Hematopoietic multipotent progenitor cell treated with erythropoietin and hydrocortisone succinate and interleukin-3 and kit ligand, for 6 days (in vitro differentiated cells): ENCODE measurements around the gene DLGAP1.
A peak's percentile ranks its signal among the peaks of the same experiment; 100 is the strongest.

Experiments used
- DNase-seq: peaks from one replicate; pipeline ENCODE4 v3.0.0-alpha.2; 2015

The DLGAP1 gene

GRCh38 chr18:3885209-3885792 is 569.8 kb downstream of the DLGAP1 start:
- DNase-seq: peak; percentile 83

DNA sequence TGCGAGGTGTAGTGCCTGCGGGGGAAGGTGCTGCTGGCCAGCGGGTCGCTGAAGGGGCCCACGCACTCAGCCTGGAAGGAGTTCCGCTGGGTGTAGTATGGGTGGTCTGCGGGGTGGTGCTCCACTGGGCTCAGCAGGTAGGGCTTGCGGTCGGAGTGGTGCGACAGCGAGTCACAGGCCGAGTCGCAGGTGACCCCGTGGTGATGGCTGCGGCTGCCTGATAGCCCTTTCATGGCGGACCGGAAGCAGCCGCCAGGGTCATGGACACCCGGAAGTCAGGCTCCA is 575.3 kb downstream of the DLGAP1 start:
- no peak for DNase-seq

DNA sequence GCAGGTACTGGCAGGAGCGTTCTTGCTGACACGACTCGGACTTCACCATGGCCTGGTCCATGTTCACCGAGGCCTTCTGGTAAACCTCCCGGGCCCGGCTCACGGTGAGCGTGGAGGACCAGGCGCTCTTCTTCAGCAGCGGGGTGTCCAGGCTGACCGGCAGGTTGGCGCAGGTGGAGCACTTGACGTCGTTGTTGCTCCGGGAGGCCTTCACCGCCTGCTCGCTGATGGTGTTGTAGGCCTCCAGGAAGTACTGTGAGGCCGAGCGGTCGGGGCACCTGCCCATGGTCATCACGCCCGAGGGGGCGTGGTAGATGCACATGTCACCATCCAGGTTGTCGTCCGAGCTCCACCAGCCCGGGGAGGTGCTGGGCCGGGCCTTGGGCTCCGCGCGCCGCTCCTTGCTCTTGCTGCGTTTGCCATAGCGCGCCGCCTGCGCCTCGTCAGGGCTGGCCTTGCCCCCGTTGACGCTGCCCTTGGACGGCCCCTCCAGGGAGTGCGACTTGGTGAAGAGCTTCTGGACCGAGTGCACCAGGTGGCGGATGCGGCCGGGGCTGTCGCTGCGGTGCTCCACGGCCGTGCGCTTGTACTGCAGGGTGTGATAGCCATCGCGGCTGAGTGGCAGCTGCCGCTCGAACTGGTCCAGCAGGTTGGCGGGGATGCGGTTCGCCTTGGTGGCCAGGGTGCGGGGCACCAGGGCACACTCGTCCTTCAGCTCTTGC is 575.8 kb downstream of the DLGAP1 start:
- DNase-seq: no peak

DNA sequence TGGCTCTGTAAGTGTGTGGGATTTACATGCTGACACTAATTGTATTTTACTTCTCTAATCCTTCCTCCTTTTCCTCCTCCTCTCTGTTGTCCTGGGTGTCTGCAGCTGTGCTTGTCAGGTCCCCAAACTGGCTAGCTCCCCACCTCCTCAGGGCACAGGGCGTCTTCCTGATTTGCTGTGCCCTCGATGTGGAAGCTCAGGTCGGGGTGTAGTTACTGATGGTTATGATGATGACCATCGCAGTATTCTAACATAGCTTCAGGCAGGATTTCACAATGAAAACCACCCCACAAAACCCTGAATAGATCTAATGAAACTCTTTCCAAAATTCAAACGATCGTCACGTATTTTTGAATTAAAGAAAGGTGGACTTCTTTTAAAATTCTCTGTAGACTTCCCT is 576.7 kb downstream of the DLGAP1 start:
- DNase-seq: peak; percentile 51

- peak; percentile 76 for DNase-seq
Measured at GRCh38 chr18:3877678-3878077, 577.4 kb downstream of the DLGAP1 start.

GRCh38 chr18:3875961-3876360 is 579.1 kb downstream of the DLGAP1 start:
- peak; percentile 32 for DNase-seq

DNA sequence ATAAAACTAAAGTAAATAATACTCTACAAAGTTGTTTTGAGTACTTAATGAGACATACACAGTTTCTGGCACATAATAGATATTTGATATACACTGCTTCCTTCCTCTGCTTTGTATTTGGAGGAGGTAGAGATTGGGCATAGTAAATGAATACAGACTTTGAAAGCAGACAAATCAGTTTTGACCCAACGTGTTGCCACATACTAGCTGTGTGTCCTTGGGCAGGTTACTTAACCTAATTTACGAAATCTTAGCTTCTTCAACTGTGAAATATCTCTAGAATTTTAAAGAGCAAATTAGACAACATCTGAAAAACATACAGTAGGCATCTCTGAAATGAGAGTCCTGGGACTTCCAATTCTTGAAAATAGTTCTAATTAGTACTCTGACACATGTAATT is 579.7 kb downstream of the DLGAP1 start:
- peak; percentile 29 for DNase-seq

GRCh38 chr18:3874581-3874980 is 580.5 kb downstream of the DLGAP1 start:
- no peak for DNase-seq

- no peak for DNase-seq
Measured at GRCh38 chr18:3874125-3874524, 581.0 kb downstream of the DLGAP1 start.

DNA sequence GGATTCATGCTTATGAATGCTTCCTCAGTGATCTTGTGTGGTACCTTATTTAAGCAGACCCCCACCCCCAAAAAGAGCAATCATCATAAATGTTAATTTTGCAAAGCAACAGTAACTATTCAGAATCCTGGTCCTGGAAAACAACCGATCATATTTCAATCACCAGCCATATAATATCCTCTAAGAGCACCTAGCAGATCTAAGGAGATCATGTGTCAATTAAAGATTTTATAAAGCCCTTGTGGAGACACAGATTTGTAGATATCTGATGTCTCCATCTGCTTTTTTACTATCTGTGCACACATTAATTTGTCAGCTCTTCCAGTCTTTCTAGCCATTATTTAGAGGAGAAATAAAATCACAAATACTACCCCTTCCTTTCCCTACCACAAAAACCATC is 581.4 kb downstream of the DLGAP1 start:
- DNase-seq: no peak

- DNase-seq: no peak
Measured at GRCh38 chr18:3873211-3873610, 581.9 kb downstream of the DLGAP1 start.

DNA sequence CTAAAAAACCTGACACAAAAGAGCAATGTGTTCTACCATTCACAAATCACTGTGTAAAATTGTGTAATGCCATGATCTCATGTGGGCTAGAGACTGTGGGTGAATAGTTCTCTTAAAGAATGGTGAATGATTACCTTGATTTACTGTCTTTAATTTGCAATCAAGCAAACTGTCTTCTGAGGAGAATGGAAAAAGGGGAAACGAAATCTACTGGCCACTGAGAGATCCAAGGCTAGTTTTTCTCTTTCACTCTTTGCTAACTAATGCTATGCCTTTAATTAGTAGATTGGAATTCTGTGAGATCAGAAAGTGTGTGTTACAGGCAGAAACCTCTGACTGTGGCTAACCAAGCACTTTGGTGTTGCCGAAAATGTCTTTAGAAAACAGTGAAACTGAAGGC is 582.5 kb downstream of the DLGAP1 start:
- DNase-seq: no peak

- DNase-seq: no peak
Measured at GRCh38 chr18:3871687-3872086, 583.4 kb downstream of the DLGAP1 start.

GRCh38 chr18:3870914-3871313 is 584.2 kb downstream of the DLGAP1 start:
- DNase-seq: no peak

DNA sequence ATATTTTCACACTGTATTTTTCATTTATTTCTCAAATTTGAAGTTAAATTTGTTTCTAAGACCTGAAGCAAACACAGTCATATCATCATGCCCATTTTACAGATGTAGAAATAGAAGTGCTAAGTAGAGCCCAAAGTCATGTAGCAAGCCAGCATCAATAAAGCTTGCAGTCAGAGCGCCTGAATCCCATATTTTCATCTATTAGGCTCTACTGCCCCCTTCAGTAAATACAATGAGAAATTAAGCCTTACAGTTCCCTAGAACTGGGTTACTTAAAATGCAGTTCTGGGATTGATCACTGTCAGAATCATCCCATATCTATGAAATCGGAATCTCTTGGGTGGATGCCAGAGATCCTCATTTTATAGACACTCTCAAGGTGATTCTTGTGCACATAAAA is 585.3 kb downstream of the DLGAP1 start:
- peak; percentile 80 for DNase-seq

GRCh38 chr18:3867864-3868311 is 587.2 kb downstream of the DLGAP1 start:
- DNase-seq: no peak

DNA sequence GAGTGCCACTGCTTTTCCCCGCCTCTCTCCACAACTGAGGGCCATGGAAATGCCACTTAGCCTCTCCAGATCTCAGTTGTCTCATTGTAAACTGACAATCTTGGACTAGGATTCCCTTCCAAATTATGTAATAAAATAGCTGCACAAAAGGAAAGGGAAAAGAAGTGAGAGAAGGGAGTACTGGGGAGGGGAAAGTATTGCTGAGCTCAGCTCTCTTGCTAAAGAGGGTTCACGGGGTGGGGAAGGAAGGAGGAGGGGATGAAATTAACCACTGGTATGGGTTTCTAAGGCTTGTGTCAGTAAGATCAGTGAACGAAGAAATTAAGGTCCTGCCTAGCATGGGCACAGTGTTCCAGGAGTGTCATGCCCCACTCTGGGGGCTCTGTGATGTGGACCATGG is 587.9 kb downstream of the DLGAP1 start:
- DNase-seq: no peak

GRCh38 chr18:3864669-3865298 is 590.3 kb downstream of the DLGAP1 start:
- no peak for DNase-seq

- no peak for DNase-seq
Measured at GRCh38 chr18:3863593-3863992, 591.5 kb downstream of the DLGAP1 start.

GRCh38 chr18:3863006-3863405 is 592.1 kb downstream of the DLGAP1 start:
- no peak for DNase-seq

DNA sequence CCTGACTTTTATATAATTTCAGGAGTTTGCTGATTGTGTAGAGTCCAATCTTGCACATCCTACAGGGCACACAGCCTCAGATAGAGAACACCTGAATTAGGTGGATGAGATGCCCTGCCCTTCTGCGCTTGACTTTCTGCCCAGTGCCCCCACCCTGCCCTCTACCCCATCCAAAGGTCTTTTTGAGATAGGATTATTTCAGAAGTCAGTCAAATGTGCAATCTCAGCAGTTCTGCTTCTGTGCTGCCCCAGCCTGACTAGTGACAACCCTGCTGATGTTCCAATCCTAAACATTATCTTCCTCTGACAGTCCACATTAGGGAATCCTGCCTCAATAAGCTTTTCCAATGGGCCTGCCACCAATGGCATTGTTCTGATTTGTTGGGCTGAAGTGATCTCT is 593.6 kb downstream of the DLGAP1 start:
- DNase-seq: no peak

- DNase-seq: no peak
Measured at GRCh38 chr18:3857544-3857943, 597.6 kb downstream of the DLGAP1 start.

DNA sequence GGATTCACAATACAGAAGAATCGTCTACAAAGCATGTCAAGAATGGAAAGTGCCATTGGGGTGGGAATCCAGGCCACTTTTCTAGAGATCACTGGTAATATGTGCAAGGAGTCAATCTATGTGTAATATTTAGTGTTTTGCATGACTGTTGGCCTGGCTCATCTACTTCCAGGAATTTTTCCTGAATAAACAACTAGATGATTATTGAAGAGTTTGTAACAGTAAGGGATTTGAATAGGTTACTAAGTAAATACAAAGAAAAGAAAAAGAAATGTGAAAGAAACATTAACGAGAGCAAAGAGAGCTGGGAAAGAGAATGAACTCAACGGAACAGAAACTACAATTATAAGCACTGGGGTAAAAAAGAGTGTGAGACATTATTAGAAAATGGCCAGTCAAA is 599.1 kb downstream of the DLGAP1 start:
- DNase-seq: no peak

DNA sequence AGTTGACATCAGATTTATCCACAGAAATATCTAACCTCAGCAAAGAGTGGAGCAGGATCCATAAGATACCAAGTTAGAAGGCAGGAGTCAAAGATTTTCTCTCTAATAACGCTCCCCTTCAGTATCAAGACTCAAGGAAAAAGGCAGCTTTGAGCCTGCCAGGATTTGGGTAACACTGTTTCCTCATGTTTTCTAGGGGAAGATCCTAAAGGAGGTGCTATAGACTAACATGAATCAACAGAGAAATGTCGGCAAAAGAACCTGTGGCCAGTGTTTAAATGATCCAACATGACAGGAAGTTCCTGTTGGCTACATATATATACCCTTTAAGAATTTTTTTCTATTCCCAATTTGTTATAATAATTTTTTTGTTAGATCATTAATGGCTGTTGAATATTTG is 602.8 kb downstream of the DLGAP1 start:
- DNase-seq: no peak

GRCh38 chr18:3851159-3851558 is 603.9 kb downstream of the DLGAP1 start:
- DNase-seq: no peak
